Uterus (tissue), 4 donors: ENCODE measurements around the gene MAP7D1. TPM values are rescaled to one million over a fixed set of nuclear protein-coding genes. Genes with fewer than 3 reads are reported as not detected.

Experiments used
- DNase-seq, 2 donors: peaks; one replicate each; pipeline ENCODE4 v3.0.0-alpha.2; 2019 to 2020
- H3K27ac ChIP-seq, 2 donors: fragments of 200-600 bp; sonication (generic); 1 replicate in 1 of 2; 2 replicates in 1 of 2; pipeline ENCODE4 v1.5.1; 2016 to 2018
- H3K27me3 ChIP-seq, 2 donors: fragments of 200-600 bp; sonication (generic); one replicate each; pipeline ENCODE4 v1.5.1; 2018 to 2019; ENCODE audit warnings: control low read depth in 1 of 2
- H3K36me3 ChIP-seq, 2 donors: fragments of 200-600 bp; sonication (generic); one replicate each; pipeline ENCODE4 v1.5.1; 2019; ENCODE audit warnings: control low read depth in 1 of 2
- H3K4me1 ChIP-seq, 2 donors: fragments of 200-600 bp; sonication (generic); one replicate each; pipeline ENCODE4 v1.5.1; 2018 to 2019; ENCODE audit warnings: control low read depth in 1 of 2
- H3K4me3 ChIP-seq, 2 donors: fragments of 200-600 bp; sonication (generic); 1 replicate in 1 of 2; 2 replicates in 1 of 2; pipeline ENCODE4 v1.5.1; 2018 to 2019; ENCODE audit warnings: mild to moderate bottlenecking in 1 of 2
- H3K9me3 ChIP-seq, 2 donors: fragments of 200-600 bp; sonication (generic); one replicate each; pipeline ENCODE4 v1.5.1; 2019; ENCODE audit warnings: control low read depth in 1 of 2
- CTCF ChIP-seq, 4 experiments: fragments of 200-600 bp in 2 of 4; fragments of 450-650 bp in 2 of 4; sonication (generic) in 2 of 4; IDR thresholded peaks; one replicate each; pipeline ENCODE4 v1.5.1; 2016 to 2019; ENCODE audit warnings: antibody characterized with exemption in 4 of 4, mild to moderate bottlenecking in 2 of 4, moderate library complexity in 1 of 4
- POLR2A ChIP-seq, 2 donors: fragments of 450-650 bp; IDR thresholded peaks; one replicate each; pipeline ENCODE4 v1.6.1; 2016; ENCODE audit warnings: antibody characterized with exemption in 2 of 2, mild to moderate bottlenecking in 1 of 2, moderate library complexity in 1 of 2
- intact Hi-C: fragments of 100-400 bp; cut with DNase I; formaldehyde crosslinking; loops from one replicate; pipeline ENCODE4 v1.15.1; 2023; ENCODE audit warnings: low total_unique reads
- total RNA-seq, 4 donors: library from RNA; depleted of rRNA in 3 of 4; stranded (reverse); fragments of >200 nt in 3 of 4; gene quantifications; one replicate each; pipeline versions ENCODE4 v1.1.0 to v1.2.4, GENCODE V29; 2014 to 2023
- donor health status: DM: yes; HTN: yes; CAD: no.

MAP7D1 gene
- total RNA-seq, 4 donors from 2014 or later = 53.5 to 115 (median 77.3) TPM

DNA sequence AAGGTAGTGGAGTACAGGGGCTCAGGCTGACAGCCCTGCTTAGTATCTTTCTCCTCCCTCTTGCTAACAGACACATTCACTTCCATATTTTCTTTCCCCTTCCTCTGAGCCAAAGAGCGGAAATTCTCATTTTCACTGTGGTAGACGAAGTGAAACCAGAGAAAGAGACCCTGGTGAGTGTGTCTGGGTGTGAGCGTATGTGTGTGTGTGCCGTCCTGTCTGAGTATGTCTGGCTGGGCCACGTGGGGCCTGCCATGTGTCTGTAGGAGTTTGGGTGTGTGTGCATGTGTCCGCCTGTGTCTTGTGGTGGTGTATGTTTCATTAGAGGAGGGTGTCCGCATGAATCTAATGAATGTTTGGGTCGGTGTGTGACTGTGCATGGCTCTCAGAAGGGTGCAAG lies 32.6 kb upstream of the MAP7D1 start:
- Histone ChIP-seq H3K36me3 (no peaks in the 10 kb centered on the region), H3K4me1 (peaks cover 0 to 6% of the 10 kb centered on the region in 2 donors), H3K4me3 (no peak overlapping the region), H3K27ac (no peak overlapping the region), H3K27me3 (peaks cover 0 to 3% of the 10 kb centered on the region in 2 donors), H3K9me3 (no peaks in the 10 kb centered on the region)
- intact Hi-C loops = loop anchor here (10.0 kb wide), 1 partner anchor 301 kb away; no protein-coding TSS in a partner anchor
- no peak for DNase-seq
- TF ChIP-seq POLR2A (IDR thresholded peaks at IDR 0.05) (no peak), CTCF (IDR thresholded peaks at IDR 0.05) (no peak)

DNA sequence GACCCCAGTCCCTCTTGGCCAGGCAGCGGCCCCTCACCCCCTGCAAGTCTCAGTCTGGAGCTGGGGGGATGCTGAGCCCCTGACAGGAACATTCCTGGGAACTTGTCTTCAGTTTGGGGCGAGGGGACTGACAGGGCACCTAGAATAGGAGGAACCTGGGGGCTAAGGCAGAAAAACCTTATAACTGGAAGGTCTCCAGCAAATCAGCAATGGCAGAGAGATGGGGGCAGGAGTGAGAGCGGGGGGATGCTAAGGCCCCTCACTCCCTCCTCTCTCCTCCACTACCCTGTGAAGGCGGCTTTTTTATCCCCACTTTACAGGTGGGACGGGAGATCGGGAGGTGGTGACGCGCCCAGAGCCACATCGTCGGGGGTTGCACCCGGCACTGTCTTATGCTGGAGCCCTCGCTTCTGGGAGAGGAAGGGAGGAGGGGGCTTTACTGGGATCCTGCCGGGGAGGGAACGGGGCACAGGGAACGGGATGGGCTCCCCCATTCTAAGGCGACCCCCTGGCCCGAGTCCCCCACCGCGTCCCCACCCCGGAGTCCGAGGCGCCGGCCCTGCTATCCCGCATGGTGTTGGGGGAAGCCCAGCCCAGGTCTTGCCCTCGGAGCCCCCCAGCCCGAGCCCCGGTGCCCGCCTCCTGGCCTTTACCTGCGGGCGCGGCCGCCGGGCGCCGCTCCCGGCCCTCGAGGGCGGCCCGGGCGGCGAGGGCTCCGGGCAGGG lies 31.4 kb upstream of the MAP7D1 start:
- intact Hi-C loops = loop anchor here (10.0 kb wide), 1 partner anchor 300 kb away; no protein-coding TSS in a partner anchor
- Histone ChIP-seq H3K36me3 (no peaks in the 10 kb centered on the region), H3K27me3 (peaks cover 0 to 3% of the 10 kb centered on the region in 2 donors), H3K9me3 (no peaks in the 10 kb centered on the region), H3K27ac (peak overlapping the region; percentile 41 to 69), H3K4me3 (peak overlapping the region; percentile 9 to 46), H3K4me1 (peaks cover 0 to 6% of the 10 kb centered on the region in 2 donors)
- no peak for TF ChIP-seq POLR2A (IDR thresholded peaks at IDR 0.05)
- no peak for DNase-seq

DNA sequence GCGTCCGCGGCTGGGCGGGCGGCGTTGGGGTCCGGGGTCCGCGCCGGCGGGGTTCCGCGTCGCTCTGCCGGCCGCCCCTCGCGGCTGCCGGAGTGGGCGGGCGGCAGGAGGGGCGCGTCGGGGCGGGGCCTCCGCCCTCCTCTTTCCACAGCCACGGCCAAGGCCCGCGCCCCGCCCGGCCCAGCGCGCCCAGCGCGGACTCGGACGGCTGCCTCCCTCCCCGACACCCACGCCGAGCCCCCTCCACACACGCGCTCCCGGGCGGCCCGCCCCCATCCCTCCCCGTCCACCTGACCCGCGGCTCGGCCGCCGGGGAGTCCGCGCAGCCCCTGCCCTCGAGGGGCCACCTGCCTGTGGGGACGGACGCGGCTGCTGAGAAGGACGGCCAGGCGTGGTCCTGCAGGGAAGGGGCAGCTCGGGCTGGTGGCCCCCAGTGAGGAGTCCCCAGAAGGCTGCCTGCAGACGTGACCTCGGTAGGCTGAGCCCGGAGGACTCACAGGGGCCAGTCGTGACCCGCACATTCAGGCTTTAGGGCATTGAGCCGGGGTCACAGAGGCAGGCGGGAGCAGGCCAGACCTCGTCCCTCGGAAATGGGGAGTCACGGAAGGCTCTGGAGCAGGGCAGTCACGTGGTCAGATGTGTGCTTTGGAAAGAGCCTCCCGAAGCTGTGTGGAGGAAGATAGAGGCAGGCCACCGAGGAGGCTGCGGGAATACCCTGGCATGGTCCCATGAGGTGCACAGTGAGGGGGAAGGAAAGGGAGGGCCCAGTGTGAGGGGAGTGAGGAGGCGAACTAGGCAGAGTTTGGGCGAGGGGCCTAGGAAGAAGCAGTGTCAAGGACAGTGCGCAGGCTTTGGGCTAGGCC lies 30.6 kb upstream of the MAP7D1 start, which contains the start of gene COL8A2:
TSS of gene COL8A2 (minus strand) at position 94 of the 863 bp plus-strand sequence. CDS start 24,980 bp downstream, outside the sequence.
- Histone ChIP-seq H3K4me1 (peaks cover 0 to 6% of the 10 kb centered on the region in 2 donors), H3K36me3 (no peaks in the 10 kb centered on the region), H3K27me3 (peaks cover 0 to 3% of the 10 kb centered on the region in 2 donors), H3K27ac (peak within 1 kb of the TSS; percentile 41 to 69), H3K9me3 (no peaks in the 10 kb centered on the region), H3K4me3 (peak within 1 kb of the TSS; percentile 21 to 46)
- DNase-seq = peak; percentile 41 to 66
- no peak for TF ChIP-seq CTCF (IDR thresholded peaks at IDR 0.05)
- peak in 1 of 2 donors; percentile 24 for TF ChIP-seq POLR2A (IDR thresholded peaks at IDR 0.05)
- intact Hi-C loops = loop anchor here (10.0 kb wide), 1 partner anchor 299 kb away; no protein-coding TSS in a partner anchor

DNA sequence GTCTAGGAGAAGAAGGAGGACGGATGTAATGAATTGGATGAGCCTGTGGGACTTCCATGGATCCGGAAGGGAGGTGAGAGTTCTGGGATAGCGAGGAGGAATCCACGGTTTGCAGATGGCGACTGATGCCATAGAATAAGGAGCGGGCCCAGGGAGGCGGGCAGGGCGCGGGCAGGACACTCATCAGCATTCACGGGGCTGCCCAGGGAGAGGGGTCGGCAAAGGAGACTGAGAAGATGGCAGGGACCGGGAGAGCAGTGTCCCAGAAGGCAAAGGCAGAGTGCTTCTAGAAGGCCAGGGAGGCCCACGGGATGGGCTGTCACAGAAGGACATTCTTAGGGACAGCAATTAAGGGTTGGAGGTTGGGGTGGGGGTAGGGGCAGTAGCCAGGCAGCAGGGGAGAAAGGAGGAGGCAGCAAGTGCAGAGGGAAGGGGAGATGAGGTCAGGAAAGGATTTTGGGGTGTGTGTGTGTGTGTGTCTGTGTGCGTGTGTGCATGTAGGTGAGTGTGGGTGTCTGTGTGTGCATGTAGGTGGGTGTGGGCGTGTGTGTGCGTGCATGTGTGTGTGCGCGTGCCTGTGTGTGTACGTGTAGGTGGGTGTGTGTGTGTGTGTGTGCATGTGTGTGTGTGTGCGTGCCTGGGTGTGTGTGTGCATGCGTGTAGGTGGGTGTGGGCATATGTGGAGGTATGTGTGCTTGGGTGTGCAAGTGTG lies 29.8 kb upstream of the MAP7D1 start:
- Histone ChIP-seq H3K27ac (no peak overlapping the region), H3K27me3 (peaks cover 0 to 3% of the 10 kb centered on the region in 2 donors), H3K36me3 (no peaks in the 10 kb centered on the region), H3K9me3 (no peaks in the 10 kb centered on the region), H3K4me1 (peaks cover 0 to 6% of the 10 kb centered on the region in 2 donors), H3K4me3 (no peak overlapping the region)
- DNase-seq = no peak
- intact Hi-C loops = loop anchor here (10.0 kb wide), 1 partner anchor 299 kb away; no protein-coding TSS in a partner anchor
- TF ChIP-seq POLR2A (IDR thresholded peaks at IDR 0.05) (no peak), CTCF (IDR thresholded peaks at IDR 0.05) (no peak)
